Esophagus muscularis mucosa (tissue), 4 donors: ENCODE results near the gene KIAA0753. TPM values are rescaled to one million over a fixed set of nuclear protein-coding genes. Genes with fewer than 3 reads are reported as not detected.

Experiments used
- DNase-seq: peaks from one replicate; pipeline ENCODE4 v3.0.0-alpha.2; 2017; ENCODE audit errors: extremely low spot score
- H3K27ac ChIP-seq, 4 donors: fragments of 200-600 bp; sonication (generic); replicated peaks in 1 of 4; 1 replicate in 3 of 4; 2 replicates in 1 of 4; pipeline ENCODE4 v1.5.1; 2016 to 2019; ENCODE audit warnings: mild to moderate bottlenecking in 1 of 4
- H3K27me3 ChIP-seq, 4 donors: fragments of 200-600 bp; sonication (generic); one replicate each; pipeline versions ENCODE4 v1.5.1 to v1.6.0; 2016 to 2019
- H3K36me3 ChIP-seq, 4 donors: fragments of 200-600 bp; sonication (generic); one replicate each; pipeline ENCODE4 v1.5.1; 2016 to 2019
- H3K4me1 ChIP-seq, 4 donors: fragments of 200-600 bp; sonication (generic); one replicate each; pipeline ENCODE4 v1.5.1; 2016 to 2019
- H3K4me3 ChIP-seq, 4 donors: fragments of 200-600 bp; sonication (generic); 1 replicate in 2 of 4; 2 replicates in 2 of 4; pipeline ENCODE4 v1.5.1; 2016 to 2019; ENCODE audit warnings: mild to moderate bottlenecking in 4 of 4, moderate library complexity in 1 of 4
- H3K9me3 ChIP-seq, 4 donors: fragments of 200-600 bp; sonication (generic); 1 replicate in 3 of 4; 2 replicates in 1 of 4; pipeline ENCODE4 v1.5.1; 2016 to 2019
- CTCF ChIP-seq, 3 experiments: fragments of 200-600 bp in 2 of 3; fragments of 450-650 bp in 1 of 3; sonication (generic) in 2 of 3; IDR thresholded peaks; one replicate each; pipeline ENCODE4 v1.5.1; 2017 to 2019; ENCODE audit warnings: antibody characterized with exemption in 3 of 3, mild to moderate bottlenecking in 2 of 3, moderate library complexity in 1 of 3
- EP300 ChIP-seq: sonication (generic); formaldehyde crosslinking; IDR thresholded peaks from one replicate; pipeline ENCODE4 v1.6.1; 2017; ENCODE audit warnings: antibody characterized with exemption
- POLR2A ChIP-seq: fragments of 450-650 bp; IDR thresholded peaks from one replicate; pipeline ENCODE4 v1.6.1; 2017; ENCODE audit warnings: antibody characterized with exemption, moderate library complexity, mild to moderate bottlenecking, low read depth
- POLR2AphosphoS5 ChIP-seq, 2 donors: sonication (generic); formaldehyde crosslinking; IDR thresholded peaks; one replicate each; pipeline ENCODE4 v1.6.1; 2017; ENCODE audit warnings: antibody characterized with exemption in 2 of 2
- WGBS: methylation state at CpG from one replicate; pipeline ENCODE4 v1.1.5; 2018; 5-methylcytosine and 5-hydroxymethylcytosine counted together
- intact Hi-C: fragments of 100-400 bp; cut with DNase I; formaldehyde crosslinking; loops from one replicate; pipeline ENCODE4 v1.15.1; 2023
- small RNA-seq, 3 donors: library from RNA; depleted of rRNA; stranded (forward); fragments of <200 nt; gene quantifications; one replicate each; pipeline ENCODE3, GENCODE V24; 2016
- total RNA-seq, 4 donors: library from RNA; depleted of rRNA; stranded (reverse); fragments of >200 nt; gene quantifications; one replicate each; pipeline versions ENCODE4 v1.1.0 to v1.2.1, GENCODE V29; 2016

Gene KIAA0753
- total RNA-seq, 4 donors from 2014 or later, result 36.9 to 73.9 (median 46.4) TPM

DNA sequence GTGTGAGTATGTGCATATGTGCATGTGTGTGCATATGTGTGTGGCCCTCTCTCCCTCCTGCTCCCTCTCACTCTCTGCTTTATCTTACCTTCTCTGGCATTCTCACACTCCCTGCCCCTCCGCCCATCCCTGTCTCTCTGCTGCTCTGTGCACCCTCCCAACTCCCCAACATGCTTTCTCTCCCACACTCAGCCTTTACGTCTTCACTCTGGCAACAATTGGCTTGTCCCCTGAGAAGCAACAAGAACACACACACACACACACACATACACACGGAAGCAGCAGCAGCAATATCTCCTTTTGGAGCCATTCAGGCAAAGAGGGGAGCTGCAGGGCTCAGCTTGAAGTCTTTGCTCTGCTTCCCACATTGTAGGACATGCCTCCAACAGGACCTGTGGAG lies 112.0 kb downstream of the KIAA0753 start:
- 56% methylated on average over 3 of the region's 3 CpGs for WGBS
- Histone ChIP-seq H3K27me3 (no peaks in the 10 kb centered on the region), H3K4me3 (no peak overlapping the region), H3K36me3 (peaks cover 0 to 16% (median 2%) of the 10 kb centered on the region in 4 donors), H3K4me1 (peaks cover 0 to 46% (median 42%) of the 10 kb centered on the region in 4 donors), H3K27ac (peak overlapping the region in 1 of 4 donors; percentile 80), H3K9me3 (no peaks in the 10 kb centered on the region)
- no peak for DNase-seq
- TF ChIP-seq EP300, result no peak
- no peak for TF ChIP-seq POLR2AphosphoS5 (IDR thresholded peaks at IDR 0.05)
- no peak for TF ChIP-seq POLR2A
- no peak for TF ChIP-seq CTCF (IDR thresholded peaks at IDR 0.05)
- intact Hi-C loops, result no loop called here

Small RNAs within 50 kb of the gene (small RNA-seq; reads per million reads assigned to genes)
- gene MIR4520-1 (0 to 0.17 (median 0) reads per million in 3 donors), gene RNA5SP435 (0 to 0.83 (median 0.56) reads per million in 3 donors)

Other genes starting within 250 kb of the KIAA0753 start
- gene AIPL1, start 205.6 kb downstream of the KIAA0753 start, total RNA-seq, result not detected
- under 1 TPM in 1 of 4 donors, not detected in 3; 0.80 TPM for gene PIMREG, start 196.3 kb downstream of the KIAA0753 start, total RNA-seq
- 10 to 100 TPM; 46.5 to 93.2 (median 68.9) TPM for gene PITPNM3, start 84.2 kb downstream of the KIAA0753 start, total RNA-seq
- 100 to 1,000 TPM in 1 of 4 donors, 10 to 100 TPM in 3; 58.5 to 109 (median 74.2) TPM for gene TXNDC17, start 349 bp upstream of the KIAA0753 start, total RNA-seq
- 1 to 10 TPM; 4.5 to 8.7 (median 6.9) TPM for gene MED31, start 10.9 kb upstream of the KIAA0753 start, total RNA-seq
- 1 to 10 TPM in 1 of 4 donors, under 1 TPM in 3; 0.50 to 1.5 (median 0.84) TPM for gene C17orf100, start 11.1 kb upstream of the KIAA0753 start, total RNA-seq
- under 1 TPM in 1 of 4 donors, not detected in 3; 0.34 TPM for gene SLC13A5, start 72.7 kb upstream of the KIAA0753 start, total RNA-seq
- gene XAF1, start 115.3 kb upstream of the KIAA0753 start, total RNA-seq, result 10 to 100 TPM; 11.1 to 35.3 (median 15.9) TPM
- under 1 TPM in 2 of 4 donors, not detected in 2; 0.33 to 0.83 TPM for gene FBXO39, start 135.5 kb upstream of the KIAA0753 start, total RNA-seq
- not detected for gene TEKT1, start 191.0 kb upstream of the KIAA0753 start, total RNA-seq